Kidney epithelial cell (primary cell): ENCODE data around the gene ANAPC4. TPM values are rescaled to one million over a fixed set of nuclear protein-coding genes. Genes with fewer than 3 reads are reported as not detected.

Experiments used
- DNase-seq: peaks from one replicate; pipeline ENCODE4 v3.0.0-alpha.2; 2010; ENCODE audit warnings: low read depth
- H3K27me3 ChIP-seq: 2 replicates; pipeline ENCODE4 v1.6.0; 2011; ENCODE audit warnings: low read length; ENCODE audit not compliant: control insufficient read depth, insufficient read depth
- H3K36me3 ChIP-seq: 2 replicates; pipeline ENCODE4 v1.5.1; 2011; ENCODE audit warnings: low read length; ENCODE audit not compliant: control insufficient read depth, insufficient read depth
- H3K4me3 ChIP-seq: 2 replicates; pipeline ENCODE4 v1.5.1; 2011; ENCODE audit warnings: low read depth, mild to moderate bottlenecking, control low read depth, low read length
- CTCF ChIP-seq: IDR thresholded peaks from 2 replicates; pipeline ENCODE4 v1.5.1; 2011; ENCODE audit warnings: mild to moderate bottlenecking, moderate library complexity, low read length, control low read depth, inconsistent platforms; ENCODE audit not compliant: insufficient read depth, poor library complexity, severe bottlenecking
- total RNA-seq: library from RNA; depleted of rRNA; stranded (reverse); fragments of >200 nt; gene quantifications from 2 replicates; pipeline ENCODE4 v1.2.3, GENCODE V29; 2015

ANAPC4 gene
- total RNA-seq, 1 donor from 2014 or later, result 24.9 TPM

GRCh38 chr4:25386926-25387325, 9.9 kb downstream of the ANAPC4 start:
- H3K36me3 ChIP-seq, result no peaks in the 10 kb centered on the region
- TF ChIP-seq CTCF, result no peak
- no peaks in the 10 kb centered on the region for H3K27me3 ChIP-seq
- H3K4me3 ChIP-seq, result no peak overlapping the region
- no peak for DNase-seq

GRCh38 chr4:25397305-25397704, 20.2 kb downstream of the ANAPC4 start:
- no peak for DNase-seq
- no peak for TF ChIP-seq CTCF
- H3K36me3 ChIP-seq, result peaks cover 2% of the 10 kb centered on the region

GRCh38 chr4:25399510-25399909, 22.4 kb downstream of the ANAPC4 start:
- peaks cover 2% of the 10 kb centered on the region for H3K36me3 ChIP-seq
- H3K4me3 ChIP-seq, result no peak overlapping the region
- H3K27me3 ChIP-seq, result no peaks in the 10 kb centered on the region
- DNase-seq, result no peak
- TF ChIP-seq CTCF, result no peak

More at GRCh38 chr4:25397305-25397704, 20.2 kb downstream of the ANAPC4 start:
- Histone ChIP-seq H3K4me3 (no peak overlapping the region), H3K27me3 (no peaks in the 10 kb centered on the region)

- no peak for TF ChIP-seq CTCF
- H3K36me3 ChIP-seq, result peaks cover under 1% of the 10 kb centered on the region
- H3K4me3 ChIP-seq, result no peak overlapping the region
- DNase-seq, result no peak
- H3K27me3 ChIP-seq, result no peaks in the 10 kb centered on the region
Observed at GRCh38 chr4:25401066-25401465, 24.0 kb downstream of the ANAPC4 start.

GRCh38 chr4:25402521-25402920, 25.5 kb downstream of the ANAPC4 start:
- no peaks in the 10 kb centered on the region for H3K36me3 ChIP-seq
- DNase-seq, result no peak
- H3K4me3 ChIP-seq, result no peak overlapping the region
- H3K27me3 ChIP-seq, result no peaks in the 10 kb centered on the region
- no peak for TF ChIP-seq CTCF

GRCh38 chr4:25403699-25404098, 26.6 kb downstream of the ANAPC4 start:
- H3K36me3 ChIP-seq, result no peaks in the 10 kb centered on the region
- H3K27me3 ChIP-seq, result no peaks in the 10 kb centered on the region
- H3K4me3 ChIP-seq, result no peak overlapping the region
- DNase-seq, result no peak
- no peak for TF ChIP-seq CTCF
